ENCODE data around the gene ADNP.

GRCh38 chr20:50868509-50869495 lies 62.4 kb downstream of the ADNP start:
- no peak for TF ChIP-seq CTCF (IDR thresholded peaks at IDR 0.05; ENCODE audit: poor library complexity)
- no peak for TF ChIP-seq EZH2phosphoT487 (IDR thresholded peaks at IDR 0.05; ENCODE audit: low read depth, severe bottlenecking, unreplicated experiment)
